ENCODE measurements around the gene ABHD17C.
"Not testable (repeated sequence)": the region's sequence is repeated elsewhere in the genome, so short reads cannot be mapped to it uniquely, and the experiment has no call there.

The ABHD17C gene

GRCh38 chr15:80695099-80695910 lies at the start of gene ABHD17C:
Gene ABHD17C, plus strand, starts transcription at chr15:80695310. Its CDS starts 120 bp downstream, at chr15:80695430.
- in situ Hi-C loops (cut with HindIII; ENCODE audit: low sequenced_read_pairs): no loop called here

GRCh38 chr15:80645494-80646065 lies 49.5 kb upstream of the ABHD17C start:
- in situ Hi-C loops (cut with HindIII; ENCODE audit: low sequenced_read_pairs): no loop called here

- in situ Hi-C loops (cut with HindIII; ENCODE audit: low sequenced_read_pairs): not testable (repeated sequence)
Observed at GRCh38 chr15:80647424-80647823, 47.7 kb upstream of the ABHD17C start.

- in situ Hi-C loops (cut with HindIII; ENCODE audit: low sequenced_read_pairs): no loop called here
Observed at GRCh38 chr15:80654299-80654698, 40.8 kb upstream of the ABHD17C start.

DNA sequence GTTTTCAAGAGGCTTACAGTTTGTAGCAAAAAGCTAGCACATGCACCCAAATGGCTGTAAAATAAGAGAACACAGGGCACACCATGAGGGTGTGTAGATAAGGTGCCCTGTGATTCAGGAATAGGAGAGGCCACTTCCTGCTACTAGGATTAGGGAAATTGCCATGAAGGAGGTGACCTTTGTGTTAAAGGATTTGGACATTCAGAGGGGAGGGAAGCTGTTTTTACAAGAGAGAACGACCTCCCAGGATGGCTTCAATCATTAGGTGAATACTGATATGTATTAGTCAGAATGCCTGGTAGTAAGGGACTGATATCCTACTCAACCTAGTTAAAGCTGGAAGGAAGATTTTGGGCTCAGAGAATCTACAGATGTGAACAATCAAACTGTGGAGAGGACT lies 35.7 kb upstream of the ABHD17C start:
- in situ Hi-C loops (cut with HindIII; ENCODE audit: low sequenced_read_pairs): no loop called here

DNA sequence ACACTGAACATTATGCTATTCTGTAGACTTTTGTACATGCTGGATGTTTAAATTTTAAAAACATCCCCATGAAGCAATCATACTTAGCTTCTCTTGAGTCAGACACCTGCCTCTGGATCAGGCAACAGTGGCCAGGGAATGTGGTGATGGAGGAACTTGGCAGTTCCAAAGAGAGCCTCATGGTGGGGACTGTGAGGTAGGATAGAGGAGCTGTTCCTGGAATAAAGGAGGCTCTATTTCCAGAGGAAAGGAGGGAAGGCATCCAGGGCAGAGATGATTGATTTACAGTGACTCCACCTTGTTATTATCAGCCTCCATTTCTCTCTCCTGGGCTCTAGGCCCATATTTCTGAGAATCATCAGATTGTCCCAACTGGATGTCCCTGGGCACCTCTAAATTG lies 35.0 kb upstream of the ABHD17C start:
- in situ Hi-C loops (cut with HindIII; ENCODE audit: low sequenced_read_pairs): no loop called here

- in situ Hi-C loops (cut with HindIII; ENCODE audit: low sequenced_read_pairs): no loop called here
Observed at GRCh38 chr15:80662129-80662528, 33.0 kb upstream of the ABHD17C start.

DNA sequence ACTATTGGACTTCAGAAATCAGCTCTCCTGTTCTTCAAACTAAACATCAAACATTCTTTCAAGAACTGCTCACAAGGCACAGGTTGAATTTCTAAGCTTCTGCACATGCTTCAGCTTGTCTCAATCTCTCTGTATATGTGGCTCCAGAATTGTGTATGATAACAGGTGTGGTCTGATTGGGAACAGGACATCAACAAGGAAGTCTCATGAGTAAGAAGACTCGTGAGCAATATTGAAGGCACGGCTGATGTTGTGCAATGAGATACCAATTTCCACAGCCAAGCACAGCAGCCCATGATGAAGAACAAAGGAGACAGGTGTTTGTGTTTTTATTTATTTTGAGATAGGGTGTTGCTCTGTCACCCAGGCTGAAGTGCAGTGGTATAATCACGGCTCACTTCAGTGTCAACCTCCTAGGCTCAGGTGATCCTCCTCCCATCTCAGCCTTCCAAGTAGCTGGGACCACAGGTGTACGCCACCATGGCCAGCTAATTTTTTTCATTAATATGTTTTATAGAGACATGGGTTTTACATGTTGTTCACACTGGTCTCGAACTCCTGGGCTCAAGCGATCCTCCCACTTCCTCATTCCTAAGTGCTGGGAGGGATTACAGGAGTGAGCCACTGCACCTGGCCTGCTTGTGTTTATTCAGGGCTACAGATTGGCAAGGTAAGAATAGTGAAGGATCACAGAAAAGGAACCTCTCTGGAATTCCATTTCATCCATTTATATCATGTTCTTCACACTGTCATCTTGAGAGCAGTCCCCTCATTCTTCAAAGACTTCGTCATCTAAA lies 32.2 kb upstream of the ABHD17C start:
- in situ Hi-C loops (cut with HindIII; ENCODE audit: low sequenced_read_pairs): no loop called here

DNA sequence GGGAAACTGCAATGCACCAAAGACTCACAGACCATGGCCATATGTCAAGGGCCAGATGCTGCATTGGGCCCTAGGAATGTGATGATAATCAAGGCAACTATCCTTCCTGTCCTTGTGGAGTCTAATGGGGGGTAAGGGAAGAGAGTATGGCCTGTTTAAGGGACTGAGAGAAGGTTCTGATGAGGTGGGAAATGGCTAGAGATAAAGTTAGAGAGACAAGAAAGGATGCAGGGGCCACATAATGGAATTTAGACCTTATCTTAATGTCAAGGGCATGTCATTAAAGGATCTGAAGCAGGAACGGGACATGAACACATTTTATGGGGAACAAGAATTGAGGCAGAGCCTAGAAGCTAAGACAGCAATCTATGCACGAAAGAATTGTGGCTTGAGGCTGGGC lies 30.0 kb upstream of the ABHD17C start:
- in situ Hi-C loops (cut with HindIII; ENCODE audit: low sequenced_read_pairs): no loop called here

GRCh38 chr15:80667936-80668335 lies 27.2 kb upstream of the ABHD17C start:
- in situ Hi-C loops (cut with HindIII; ENCODE audit: low sequenced_read_pairs): no loop called here

DNA sequence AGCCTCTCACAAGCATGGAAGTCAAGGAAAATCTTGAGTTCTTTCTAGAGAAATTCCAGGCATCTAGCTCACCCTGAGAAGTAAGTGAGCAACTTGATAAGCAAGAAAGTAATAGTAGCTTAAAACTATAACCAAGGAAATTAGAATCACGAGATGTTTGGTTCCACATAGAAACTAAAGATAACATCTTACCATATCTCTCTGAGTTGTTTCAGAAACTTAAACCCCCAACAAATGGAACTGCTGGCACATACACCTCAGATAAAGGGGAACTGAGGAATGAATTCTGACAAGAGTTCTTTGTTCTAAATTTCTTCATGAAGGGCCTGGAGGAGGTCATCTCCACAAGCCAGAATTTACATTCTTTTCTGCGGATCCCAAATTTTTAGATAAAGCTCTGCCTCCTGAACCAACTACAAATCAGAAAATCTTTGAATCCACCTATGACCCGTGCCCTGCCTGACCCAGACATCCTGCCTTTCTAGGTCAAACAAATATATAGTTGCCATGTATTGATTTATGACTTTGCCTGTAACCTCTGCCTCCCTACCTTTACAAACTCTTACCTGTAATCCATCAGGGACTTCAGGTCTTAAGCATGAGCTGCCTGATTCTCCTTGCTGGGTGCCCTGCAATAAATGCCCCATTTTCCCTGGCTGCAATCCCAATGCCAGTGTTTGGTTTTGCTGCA lies 26.4 kb upstream of the ABHD17C start:
- in situ Hi-C loops (cut with HindIII; ENCODE audit: low sequenced_read_pairs): no loop called here

DNA sequence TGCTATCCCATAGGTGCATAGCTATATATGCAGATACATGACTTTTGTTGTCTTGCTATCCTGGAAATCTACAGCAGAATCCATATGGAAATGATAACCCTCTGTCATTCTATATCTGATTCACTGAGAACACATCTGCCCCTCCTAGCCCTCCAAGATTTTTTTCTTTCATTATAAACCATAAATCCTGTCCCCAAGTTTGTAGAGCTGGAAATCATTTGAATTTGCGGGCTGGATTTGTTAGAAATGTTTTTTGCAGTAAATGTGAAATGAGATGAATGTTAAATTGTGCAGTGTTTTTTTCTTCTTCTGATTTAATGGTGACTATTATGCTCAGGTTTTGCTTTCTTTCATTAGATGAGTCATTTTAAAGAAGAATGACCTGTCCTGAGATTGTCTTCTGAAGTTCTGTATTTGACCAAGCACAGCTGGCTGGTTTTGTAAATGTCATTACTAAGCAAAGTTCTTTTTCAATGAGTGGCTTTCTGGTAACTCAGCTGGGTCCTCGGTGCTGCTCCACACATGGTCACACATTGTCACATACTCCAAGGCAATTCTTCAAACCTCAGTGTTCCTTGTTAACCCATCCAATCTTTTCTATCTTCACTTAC lies 25.3 kb upstream of the ABHD17C start:
- in situ Hi-C loops (cut with HindIII; ENCODE audit: low sequenced_read_pairs): no loop called here

GRCh38 chr15:80673561-80674244 lies 21.4 kb upstream of the ABHD17C start:
- in situ Hi-C loops (cut with HindIII; ENCODE audit: low sequenced_read_pairs): no loop called here

- in situ Hi-C loops (cut with HindIII; ENCODE audit: low sequenced_read_pairs): no loop called here
Observed at GRCh38 chr15:80674245-80674614, 20.9 kb upstream of the ABHD17C start.

DNA sequence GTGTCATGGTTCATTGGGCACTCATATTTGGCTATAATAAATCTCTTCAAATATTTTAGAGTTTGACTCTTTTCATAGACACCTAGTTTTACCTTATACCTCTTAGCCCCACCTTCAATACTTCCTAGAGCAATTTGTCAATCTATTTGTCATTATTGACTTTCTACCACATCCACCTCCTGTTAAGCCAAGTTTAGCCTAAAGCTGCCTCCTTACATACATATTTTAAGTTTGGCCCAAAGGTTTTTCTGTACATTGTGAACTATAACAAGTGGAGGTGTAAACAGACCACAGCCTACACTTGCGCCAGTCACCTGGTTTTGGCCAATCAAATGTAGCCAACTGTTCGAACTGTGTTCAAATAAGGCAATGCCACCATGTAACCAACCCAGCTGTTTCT lies 18.1 kb upstream of the ABHD17C start:
- in situ Hi-C loops (cut with HindIII; ENCODE audit: low sequenced_read_pairs): no loop called here

DNA sequence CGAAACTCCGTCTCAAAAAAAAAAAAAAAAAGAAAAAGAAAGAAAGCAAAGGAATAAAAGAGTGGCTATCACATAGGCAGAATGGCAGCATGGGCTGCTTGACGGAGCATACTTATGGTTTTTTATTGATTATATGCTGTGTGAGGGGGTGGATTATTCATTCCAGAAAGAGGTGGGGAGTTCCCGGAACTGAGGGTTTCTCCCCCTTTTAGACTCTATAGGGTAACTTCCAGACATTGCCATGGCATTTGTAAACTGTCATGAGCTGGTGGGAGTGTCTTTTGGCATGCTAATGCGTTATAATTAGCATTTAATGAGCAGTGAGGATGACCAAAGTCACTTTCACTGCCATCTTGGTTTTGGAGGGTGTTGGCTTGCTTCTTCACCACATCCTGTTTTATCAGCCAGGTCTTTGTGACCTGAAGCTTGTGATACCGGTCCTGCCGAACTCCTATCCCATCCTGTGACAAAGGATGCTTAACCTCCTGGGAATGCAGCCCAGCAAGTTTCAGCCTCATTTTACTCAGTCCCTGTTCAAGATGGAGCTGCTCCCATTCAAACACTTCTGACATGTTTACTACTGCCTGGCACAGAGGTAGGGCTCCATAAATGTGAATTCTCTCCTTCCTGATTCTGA lies 15.8 kb upstream of the ABHD17C start:
- in situ Hi-C loops (cut with HindIII; ENCODE audit: low sequenced_read_pairs): no loop called here

- in situ Hi-C loops (cut with HindIII; ENCODE audit: low sequenced_read_pairs): no loop called here
Observed at GRCh38 chr15:80679804-80680175, 15.3 kb upstream of the ABHD17C start.

GRCh38 chr15:80682201-80682600 lies 12.9 kb upstream of the ABHD17C start:
- in situ Hi-C loops (cut with HindIII; ENCODE audit: low sequenced_read_pairs): no loop called here

DNA sequence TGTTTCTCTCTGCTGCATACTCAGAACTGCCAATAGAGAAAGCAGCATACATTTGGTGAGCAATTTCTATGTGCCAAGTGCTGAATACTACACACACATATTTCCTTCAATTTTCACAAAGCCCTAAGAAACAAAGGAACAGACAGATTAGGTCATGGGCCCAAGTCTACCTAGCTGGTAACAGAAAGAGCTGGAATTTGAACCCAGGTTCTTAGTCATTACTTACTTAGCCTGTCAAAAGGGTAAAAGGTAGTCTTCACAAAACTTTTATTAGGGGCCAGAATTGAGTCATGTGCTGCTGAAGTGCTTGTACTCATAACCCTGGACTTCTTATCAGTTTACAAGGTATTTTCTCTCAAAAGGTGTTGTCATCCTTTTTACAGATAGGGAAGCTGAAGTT lies 10.4 kb upstream of the ABHD17C start:
- in situ Hi-C loops (cut with HindIII; ENCODE audit: low sequenced_read_pairs): no loop called here

DNA sequence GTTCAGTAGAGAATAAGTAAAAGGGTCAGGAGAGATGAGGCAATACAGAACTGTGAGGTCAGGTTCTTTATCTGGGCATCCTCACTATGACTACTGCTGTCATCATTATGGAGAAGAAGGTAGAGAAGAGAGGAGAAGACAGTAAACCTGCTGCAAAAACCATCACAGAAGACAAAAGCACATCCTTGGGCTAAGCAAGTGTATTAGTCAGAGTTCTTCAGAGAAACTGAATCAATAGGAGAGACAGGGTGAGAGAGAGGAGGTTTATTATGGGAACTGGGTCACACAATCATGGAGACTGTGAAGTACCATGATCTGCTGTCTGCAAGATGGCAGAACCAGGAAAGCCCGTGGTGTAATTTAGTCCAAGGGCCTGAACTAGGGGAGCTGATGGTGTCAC lies 9.5 kb upstream of the ABHD17C start:
- in situ Hi-C loops (cut with HindIII; ENCODE audit: low sequenced_read_pairs): no loop called here
